ENCODE measurements around the gene HDLBP.

Gene HDLBP

DNA sequence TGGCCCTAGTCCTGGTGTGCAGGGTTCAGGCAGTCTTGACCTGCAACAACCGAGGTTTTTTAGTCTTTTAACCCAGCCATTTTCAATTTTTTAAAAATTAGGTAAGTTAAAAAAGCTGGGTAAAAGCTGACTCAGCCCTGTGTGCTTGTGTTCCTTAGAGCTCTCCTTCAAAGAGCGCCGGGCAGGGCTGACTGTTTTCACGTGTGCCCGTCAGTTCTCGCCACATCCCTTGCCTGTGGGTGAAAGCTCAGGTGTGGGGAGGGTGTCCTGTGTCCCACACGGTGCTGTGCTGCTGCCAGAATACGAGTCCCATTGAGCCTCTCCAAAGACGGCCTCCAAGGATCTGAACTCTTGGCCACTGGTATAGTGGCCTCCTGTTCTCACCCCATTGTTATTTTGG, 132.3 kb downstream of the HDLBP start:
- H3K4me2 ChIP-seq (ENCODE audit: low read depth, low read length, poor library complexity, severe bottlenecking) = no peak overlapping the region
- no peaks in the 10 kb centered on the region for H3K27me3 ChIP-seq (ENCODE audit: low read length)
- H3K9me3 ChIP-seq (ENCODE audit: insufficient read depth, low read length) = no peaks in the 10 kb centered on the region
- H3K36me3 ChIP-seq (ENCODE audit: low read length) = no peaks in the 10 kb centered on the region
- no peaks in the 10 kb centered on the region for H3F3A ChIP-seq (ENCODE audit: insufficient read depth)
- no peak overlapping the region for H3K27ac ChIP-seq (ENCODE audit: low read depth, low read length)
- no peak overlapping the region for H3K9ac ChIP-seq (ENCODE audit: low read length)
- no peak overlapping the region for H3K4me3 ChIP-seq (ENCODE audit: insufficient read depth, low read length, poor library complexity, severe bottlenecking)
- TF ChIP-seq EZH2phosphoT487 (conservative IDR thresholded peaks at IDR 0.05; ENCODE audit: low read length) = no peak
- TF ChIP-seq, protein P1, sequence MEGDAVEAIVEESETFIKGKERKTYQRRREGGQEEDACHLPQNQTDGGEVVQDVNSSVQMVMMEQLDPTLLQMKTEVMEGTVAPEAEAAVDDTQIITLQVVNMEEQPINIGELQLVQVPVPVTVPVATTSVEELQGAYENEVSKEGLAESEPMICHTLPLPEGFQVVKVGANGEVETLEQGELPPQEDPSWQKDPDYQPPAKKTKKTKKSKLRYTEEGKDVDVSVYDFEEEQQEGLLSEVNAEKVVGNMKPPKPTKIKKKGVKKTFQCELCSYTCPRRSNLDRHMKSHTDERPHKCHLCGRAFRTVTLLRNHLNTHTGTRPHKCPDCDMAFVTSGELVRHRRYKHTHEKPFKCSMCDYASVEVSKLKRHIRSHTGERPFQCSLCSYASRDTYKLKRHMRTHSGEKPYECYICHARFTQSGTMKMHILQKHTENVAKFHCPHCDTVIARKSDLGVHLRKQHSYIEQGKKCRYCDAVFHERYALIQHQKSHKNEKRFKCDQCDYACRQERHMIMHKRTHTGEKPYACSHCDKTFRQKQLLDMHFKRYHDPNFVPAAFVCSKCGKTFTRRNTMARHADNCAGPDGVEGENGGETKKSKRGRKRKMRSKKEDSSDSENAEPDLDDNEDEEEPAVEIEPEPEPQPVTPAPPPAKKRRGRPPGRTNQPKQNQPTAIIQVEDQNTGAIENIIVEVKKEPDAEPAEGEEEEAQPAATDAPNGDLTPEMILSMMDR (IDR thresholded peaks at IDR 0.05; ENCODE audit: insufficient read depth, low read length, poor library complexity, severe bottlenecking) = no peak
- no peaks in the 10 kb centered on the region for H3K79me2 ChIP-seq (ENCODE audit: insufficient read depth, low read length)
- no peaks in the 10 kb centered on the region for H4K20me1 ChIP-seq (ENCODE audit: low read depth, low read length)
- H2AFZ ChIP-seq (ENCODE audit: low read depth, low read length, severe bottlenecking) = no peak overlapping the region
- no peaks in the 10 kb centered on the region for H3K9me2 ChIP-seq (replicated peaks; ENCODE audit: insufficient read depth, low read length)

DNA sequence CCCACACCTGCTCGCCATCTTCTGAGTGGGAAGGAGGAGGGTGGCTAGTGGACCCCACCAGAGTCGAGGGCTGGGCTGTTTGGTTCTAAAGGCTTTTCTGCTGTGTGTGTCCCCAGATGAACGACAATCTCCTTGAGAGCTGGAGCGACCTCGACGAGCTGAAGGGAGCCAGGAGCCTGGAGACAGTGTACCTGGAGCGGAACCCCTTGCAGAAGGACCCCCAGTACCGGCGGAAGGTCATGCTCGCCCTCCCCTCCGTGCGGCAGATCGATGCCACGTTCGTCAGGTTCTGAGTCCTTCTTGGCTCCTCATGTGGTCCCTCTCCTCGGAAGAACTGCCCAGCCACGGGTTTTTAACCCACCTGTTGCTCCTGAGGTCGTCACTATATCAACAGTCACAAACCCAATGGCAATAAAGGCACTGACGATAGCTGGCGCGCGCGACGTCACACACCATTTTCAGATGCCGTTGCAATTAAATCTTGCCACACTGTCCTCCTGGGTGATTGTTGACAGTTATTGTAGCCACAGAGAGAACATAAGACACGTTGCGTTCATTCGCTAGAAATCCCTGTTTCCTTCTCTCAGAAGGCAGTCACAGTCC, 132.8 kb downstream of the HDLBP start:
- H3K9me3 ChIP-seq (ENCODE audit: insufficient read depth, low read length) = no peaks in the 10 kb centered on the region
- TF ChIP-seq, protein P1 (IDR thresholded peaks at IDR 0.05; ENCODE audit: insufficient read depth, low read length, poor library complexity, severe bottlenecking) = no peak
- TF ChIP-seq EZH2phosphoT487 (conservative IDR thresholded peaks at IDR 0.05; ENCODE audit: low read length) = no peak
- H3K27me3 ChIP-seq (ENCODE audit: low read length) = no peaks in the 10 kb centered on the region
- H3K4me2 ChIP-seq (ENCODE audit: low read depth, low read length, poor library complexity, severe bottlenecking) = no peak overlapping the region
- H3K36me3 ChIP-seq (ENCODE audit: low read length) = no peaks in the 10 kb centered on the region
- H3K9ac ChIP-seq (ENCODE audit: low read length) = no peak overlapping the region
- H3K79me2 ChIP-seq (ENCODE audit: insufficient read depth, low read length) = no peaks in the 10 kb centered on the region
- no peaks in the 10 kb centered on the region for H3F3A ChIP-seq (ENCODE audit: insufficient read depth)
- no peak overlapping the region for H2AFZ ChIP-seq (ENCODE audit: low read depth, low read length, severe bottlenecking)
- H4K20me1 ChIP-seq (ENCODE audit: low read depth, low read length) = no peaks in the 10 kb centered on the region
- no peak overlapping the region for H3K4me3 ChIP-seq (ENCODE audit: insufficient read depth, low read length, poor library complexity, severe bottlenecking)
- H3K27ac ChIP-seq (ENCODE audit: low read depth, low read length) = no peak overlapping the region
- no peaks in the 10 kb centered on the region for H3K9me2 ChIP-seq (replicated peaks; ENCODE audit: insufficient read depth, low read length)

DNA sequence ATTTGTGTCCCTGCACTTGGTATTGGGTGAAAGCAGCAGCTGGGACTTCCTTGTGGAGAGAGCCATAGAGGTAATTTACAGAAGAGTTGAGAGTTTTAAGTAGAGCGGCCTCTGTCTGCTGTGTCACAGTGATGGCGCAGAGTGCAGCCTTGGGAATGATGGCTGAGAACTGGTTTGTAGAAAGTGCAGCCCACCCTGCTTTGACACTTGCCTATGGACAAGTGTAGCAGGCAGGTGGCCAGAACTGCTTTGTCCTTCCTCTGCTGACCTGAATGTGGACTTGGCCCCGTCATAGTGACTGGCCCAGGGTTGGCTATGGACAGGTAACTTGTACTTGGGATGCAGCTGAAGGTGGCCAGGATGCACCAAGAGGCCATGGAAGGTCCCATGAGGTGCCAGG, 133.3 kb downstream of the HDLBP start:
- no peaks in the 10 kb centered on the region for H3K9me2 ChIP-seq (replicated peaks; ENCODE audit: insufficient read depth, low read length)
- H3K27ac ChIP-seq (ENCODE audit: low read depth, low read length) = no peak overlapping the region
- no peaks in the 10 kb centered on the region for H3K27me3 ChIP-seq (ENCODE audit: low read length)
- H3K4me2 ChIP-seq (ENCODE audit: low read depth, low read length, poor library complexity, severe bottlenecking) = no peak overlapping the region
- no peaks in the 10 kb centered on the region for H4K20me1 ChIP-seq (ENCODE audit: low read depth, low read length)
- H3K9me3 ChIP-seq (ENCODE audit: insufficient read depth, low read length) = no peaks in the 10 kb centered on the region
- H3K79me2 ChIP-seq (ENCODE audit: insufficient read depth, low read length) = no peaks in the 10 kb centered on the region
- H3K9ac ChIP-seq (ENCODE audit: low read length) = no peak overlapping the region
- no peak overlapping the region for H3K4me3 ChIP-seq (ENCODE audit: insufficient read depth, low read length, poor library complexity, severe bottlenecking)
- H3F3A ChIP-seq (ENCODE audit: insufficient read depth) = no peaks in the 10 kb centered on the region
- H3K36me3 ChIP-seq (ENCODE audit: low read length) = no peaks in the 10 kb centered on the region
- H2AFZ ChIP-seq (ENCODE audit: low read depth, low read length, severe bottlenecking) = no peak overlapping the region
- TF ChIP-seq, protein P1 (IDR thresholded peaks at IDR 0.05; ENCODE audit: insufficient read depth, low read length, poor library complexity, severe bottlenecking) = no peak
- no peak for TF ChIP-seq EZH2phosphoT487 (conservative IDR thresholded peaks at IDR 0.05; ENCODE audit: low read length)

All from SU-DHL-6 (cell line).